Measurements from ENCODE around the gene TMOD1. TPM values are rescaled to one million over a fixed set of nuclear protein-coding genes. Genes with fewer than 3 reads are reported as not detected.

Gene TMOD1
- total and polyA plus RNA-seq, 2 of the 13 experiments (the other 11 are each of a cell fraction or from before 2014, with no cell fraction given): 0.04 to 0.07 TPM

DNA sequence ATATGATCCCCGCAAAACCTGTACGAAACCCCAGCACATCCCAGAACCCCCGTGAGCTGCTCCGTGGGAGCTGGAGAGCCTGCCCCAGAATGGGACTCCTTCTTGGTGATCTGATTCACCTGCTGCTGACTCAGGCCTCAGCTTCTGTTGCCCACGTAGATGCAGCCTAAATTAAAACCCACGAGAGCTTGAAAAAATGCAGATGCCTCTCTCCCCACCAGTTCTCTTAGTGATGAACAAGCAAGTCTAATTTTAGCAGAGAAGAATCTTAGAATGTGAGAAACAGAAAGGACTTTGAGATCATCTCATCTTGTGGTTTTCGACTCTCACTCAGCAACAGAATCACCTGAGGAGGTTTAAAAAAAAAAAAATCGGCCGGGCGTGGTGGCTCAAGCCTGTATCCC, 57.6 kb downstream of the TMOD1 start:
- no TSS peak for BruUV-seq (replicated peaks)
- in situ Hi-C loops (cut with HindIII; ENCODE audit: extremely low pct_ligation_motif_present, low pct_unique_long_range_greater_than_20kb): no loop called here

More for the DNA sequence above, 57.6 kb downstream of the TMOD1 start:
- TF ChIP-seq ZNF160 (CRISPR knock-in tag; IDR thresholded peaks at IDR 0.05) (no peak), ARNTL (CRISPR knock-in tag; IDR thresholded peaks at IDR 0.05) (no peak), PAWR (CRISPR knock-in tag; IDR thresholded peaks at IDR 0.05; ENCODE audit: borderline replicate concordance) (no peak), ATRX (CRISPR knock-in tag; IDR thresholded peaks at IDR 0.05; ENCODE audit: borderline replicate concordance) (no peak), NFYB (CRISPR knock-in tag; IDR thresholded peaks at IDR 0.05) (no peak), ZNF143 (CRISPR knock-in tag; IDR thresholded peaks at IDR 0.05) (no peak), ZKSCAN5 (CRISPR knock-in tag; IDR thresholded peaks at IDR 0.05) (no peak), CENPT (CRISPR knock-in tag; IDR thresholded peaks at IDR 0.05; ENCODE audit: low read depth) (no peak)
- TF ChIP-seq, protein P1, sequence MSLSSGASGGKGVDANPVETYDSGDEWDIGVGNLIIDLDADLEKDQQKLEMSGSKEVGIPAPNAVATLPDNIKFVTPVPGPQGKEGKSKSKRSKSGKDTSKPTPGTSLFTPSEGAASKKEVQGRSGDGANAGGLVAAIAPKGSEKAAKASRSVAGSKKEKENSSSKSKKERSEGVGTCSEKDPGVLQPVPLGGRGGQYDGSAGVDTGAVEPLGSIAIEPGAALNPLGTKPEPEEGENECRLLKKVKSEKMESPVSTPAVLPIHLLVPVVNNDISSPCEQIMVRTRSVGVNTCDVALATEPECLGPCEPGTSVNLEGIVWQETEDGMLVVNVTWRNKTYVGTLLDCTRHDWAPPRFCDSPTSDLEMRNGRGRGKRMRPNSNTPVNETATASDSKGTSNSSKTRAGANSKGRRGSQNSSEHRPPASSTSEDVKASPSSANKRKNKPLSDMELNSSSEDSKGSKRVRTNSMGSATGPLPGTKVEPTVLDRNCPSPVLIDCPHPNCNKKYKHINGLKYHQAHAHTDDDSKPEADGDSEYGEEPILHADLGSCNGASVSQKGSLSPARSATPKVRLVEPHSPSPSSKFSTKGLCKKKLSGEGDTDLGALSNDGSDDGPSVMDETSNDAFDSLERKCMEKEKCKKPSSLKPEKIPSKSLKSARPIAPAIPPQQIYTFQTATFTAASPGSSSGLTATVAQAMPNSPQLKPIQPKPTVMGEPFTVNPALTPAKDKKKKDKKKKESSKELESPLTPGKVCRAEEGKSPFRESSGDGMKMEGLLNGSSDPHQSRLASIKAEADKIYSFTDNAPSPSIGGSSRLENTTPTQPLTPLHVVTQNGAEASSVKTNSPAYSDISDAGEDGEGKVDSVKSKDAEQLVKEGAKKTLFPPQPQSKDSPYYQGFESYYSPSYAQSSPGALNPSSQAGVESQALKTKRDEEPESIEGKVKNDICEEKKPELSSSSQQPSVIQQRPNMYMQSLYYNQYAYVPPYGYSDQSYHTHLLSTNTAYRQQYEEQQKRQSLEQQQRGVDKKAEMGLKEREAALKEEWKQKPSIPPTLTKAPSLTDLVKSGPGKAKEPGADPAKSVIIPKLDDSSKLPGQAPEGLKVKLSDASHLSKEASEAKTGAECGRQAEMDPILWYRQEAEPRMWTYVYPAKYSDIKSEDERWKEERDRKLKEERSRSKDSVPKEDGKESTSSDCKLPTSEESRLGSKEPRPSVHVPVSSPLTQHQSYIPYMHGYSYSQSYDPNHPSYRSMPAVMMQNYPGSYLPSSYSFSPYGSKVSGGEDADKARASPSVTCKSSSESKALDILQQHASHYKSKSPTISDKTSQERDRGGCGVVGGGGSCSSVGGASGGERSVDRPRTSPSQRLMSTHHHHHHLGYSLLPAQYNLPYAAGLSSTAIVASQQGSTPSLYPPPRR (CRISPR knock-in tag; IDR thresholded peaks at IDR 0.05; ENCODE audit: borderline replicate concordance): no peak
- Histone ChIP-seq H3K27me3 (ENCODE audit: control insufficient read depth in 1 of 2, insufficient read depth in 2 of 2, low read length in 2 of 2) (peaks cover 2 to 15% of the 10 kb centered on the region in 2 experiments; a peak in 3 of 5 replicates), H3K79me2 (ENCODE audit: insufficient read depth, low read length) (no peaks in the 10 kb centered on the region), H3K4me1 (ENCODE audit: insufficient read depth, low read length) (no peaks in the 10 kb centered on the region), H2AFZ (ENCODE audit: low read length) (no peak overlapping the region), H4K20me1 (ENCODE audit: insufficient read depth, low read length) (no peaks in the 10 kb centered on the region), H3K27ac (ENCODE audit: extremely low read length, insufficient read depth, low read length) (no peak overlapping the region), H3K9ac (ENCODE audit: insufficient read depth, low read depth, low read length) (no peak overlapping the region), H3K4me3 (replicated peaks in 1 of 3; ENCODE audit: insufficient read depth in 1 of 3, low read depth in 2 of 3, low read length in 3 of 3) (no peak overlapping the region), H3K4me2 (ENCODE audit: low read depth, low read length) (no peak overlapping the region), H3K36me3 (replicated peaks in 1 of 2; ENCODE audit: control insufficient read depth in 1 of 2, insufficient read depth in 2 of 2, low read length in 2 of 2) (no peaks in the 10 kb centered on the region), H3K9me3 (ENCODE audit: low read length) (no peaks in the 10 kb centered on the region)
- ChIA-PET CTCF (ENCODE audit: low intra/inter-chr PET ratio, low total read pairs) (no interaction called here), POLR2A (no interaction called here)
- DNase-seq (ENCODE audit: low spot score): no peak
- FAIRE-seq: no peak
- WGBS (ENCODE audit: low lambda C conversion rate): 26% methylated on average over 10 of the region's 10 CpGs
- ATAC-seq: no peak
- intact Hi-C loops (cut with micrococcal nuclease; ENCODE audit: unreplicated experiment): no loop called here
